Retinal pigment epithelial cell (primary cell): ENCODE measurements around the gene SLC35F1.

Experiments used
- DNase-seq: peaks from one replicate; pipeline ENCODE4 v3.0.0-alpha.2; 2010; ENCODE audit warnings: low read depth
- H3K4me3 ChIP-seq: 2 replicates; pipeline ENCODE4 v1.5.1; 2011; ENCODE audit warnings: mild to moderate bottlenecking, low read length, control low read depth, moderate library complexity
- CTCF ChIP-seq: conservative IDR thresholded peaks from 2 replicates; pipeline ENCODE4 v1.5.1; 2011; ENCODE audit warnings: low read depth, low read length, control low read depth, inconsistent platforms

The SLC35F1 gene

GRCh38 chr6:118171852-118172251 lies 264.8 kb downstream of the SLC35F1 start:
- H3K4me3 ChIP-seq = no peak overlapping the region
- no peak for TF ChIP-seq CTCF
- peak; percentile 24 for DNase-seq

GRCh38 chr6:118174071-118174470 lies 267.0 kb downstream of the SLC35F1 start:
- H3K4me3 ChIP-seq = no peak overlapping the region
- TF ChIP-seq CTCF = no peak
- no peak for DNase-seq

- H3K4me3 ChIP-seq = no peak overlapping the region
- no peak for DNase-seq
- no peak for TF ChIP-seq CTCF
These were observed 270.7 kb downstream of the SLC35F1 start for GRCh38 chr6:118177720-118178119.

GRCh38 chr6:118179048-118179447 lies 272.0 kb downstream of the SLC35F1 start:
- no peak for TF ChIP-seq CTCF
- no peak overlapping the region for H3K4me3 ChIP-seq
- no peak for DNase-seq

- DNase-seq = no peak
- H3K4me3 ChIP-seq = no peak overlapping the region
- no peak for TF ChIP-seq CTCF
These were observed 279.9 kb downstream of the SLC35F1 start for GRCh38 chr6:118186672-118187567.

DNA sequence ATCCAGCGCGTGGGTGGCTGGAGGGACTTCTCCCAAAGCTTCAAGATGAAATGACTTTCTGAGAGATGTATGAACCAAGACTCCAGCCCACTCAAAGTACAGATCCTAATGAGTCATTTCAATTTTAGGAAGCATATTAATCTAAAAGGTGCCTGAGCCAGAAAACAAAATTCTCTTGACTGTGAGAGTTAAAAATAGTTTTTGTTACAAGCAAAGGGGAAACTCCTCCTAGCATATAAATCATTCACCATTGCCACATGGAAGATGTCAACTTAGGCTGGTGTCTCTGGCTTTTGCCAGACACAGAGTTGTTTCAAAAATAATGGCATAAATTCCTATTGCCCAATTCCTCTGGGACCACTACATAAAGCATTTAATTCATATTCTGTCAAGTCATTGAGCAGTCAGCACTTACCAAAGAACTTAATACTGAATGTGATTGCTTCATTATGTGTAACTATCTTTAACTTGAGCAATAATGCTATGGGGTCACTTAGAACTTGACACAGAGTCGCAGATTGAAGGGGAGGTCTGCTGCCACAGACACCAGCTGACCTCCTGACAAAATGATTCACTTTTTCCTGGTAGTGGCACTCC lies 280.6 kb downstream of the SLC35F1 start:
- no peak for TF ChIP-seq CTCF
- DNase-seq = no peak
- no peak overlapping the region for H3K4me3 ChIP-seq

DNA sequence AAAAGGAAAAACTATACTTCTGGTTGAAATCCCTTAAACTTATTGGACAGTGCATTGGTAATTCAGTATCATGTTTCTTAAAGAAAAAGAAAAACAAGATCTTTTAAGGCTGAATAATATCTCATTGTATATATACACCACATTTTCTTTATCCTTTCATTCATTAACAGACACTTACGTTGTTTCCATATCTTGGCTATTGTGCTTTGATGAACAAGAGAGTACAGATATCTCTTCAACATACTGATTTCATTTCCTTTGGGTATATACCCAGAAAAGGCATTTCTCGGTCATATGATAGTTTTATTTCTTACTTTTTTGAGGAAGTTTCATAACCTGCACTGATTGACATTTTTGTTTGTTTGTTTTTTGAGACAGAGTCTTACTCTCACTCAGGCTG lies 281.5 kb downstream of the SLC35F1 start:
- no peak overlapping the region for H3K4me3 ChIP-seq
- DNase-seq = no peak
- TF ChIP-seq CTCF = no peak
